ENCODE data around the gene RP2. TPM values are rescaled to one million over a fixed set of nuclear protein-coding genes. Genes with fewer than 3 reads are reported as not detected.

The RP2 gene
- total RNA-seq, 1 experiment from 2014 or later, result 6.3 TPM

GRCh38 chrX:46838974-46839480, 2.2 kb downstream of the RP2 start:
- in situ Hi-C loops (cut with HindIII; ENCODE audit: low sequenced_read_pairs), result no loop called here
- no peak for DNase-seq (ENCODE audit: low spot score)

GRCh38 chrX:46840946-46841345, 4.1 kb downstream of the RP2 start:
- in situ Hi-C loops (cut with HindIII; ENCODE audit: low sequenced_read_pairs), result no loop called here
- no peak for DNase-seq (ENCODE audit: low spot score)

- DNase-seq (ENCODE audit: low spot score), result peak; percentile 60
- in situ Hi-C loops (cut with HindIII; ENCODE audit: low sequenced_read_pairs), result no loop called here
Measured at GRCh38 chrX:46841346-46841745, 4.5 kb downstream of the RP2 start.

GRCh38 chrX:46844913-46845312, 8.1 kb downstream of the RP2 start:
- in situ Hi-C loops (cut with HindIII; ENCODE audit: low sequenced_read_pairs), result no loop called here
- no peak for DNase-seq (ENCODE audit: low spot score)

- DNase-seq (ENCODE audit: low spot score), result no peak
- in situ Hi-C loops (cut with HindIII; ENCODE audit: low sequenced_read_pairs), result no loop called here
Measured at GRCh38 chrX:46849933-46850332, 13.1 kb downstream of the RP2 start.

- no peak for DNase-seq (ENCODE audit: low spot score)
- in situ Hi-C loops (cut with HindIII; ENCODE audit: low sequenced_read_pairs), result no loop called here
Measured at GRCh38 chrX:46850771-46851170, 13.9 kb downstream of the RP2 start.

GRCh38 chrX:46856483-46856882, 19.6 kb downstream of the RP2 start:
- in situ Hi-C loops (cut with HindIII; ENCODE audit: low sequenced_read_pairs), result no loop called here
- no peak for DNase-seq (ENCODE audit: low spot score)

- no peak for DNase-seq (ENCODE audit: low spot score)
- in situ Hi-C loops (cut with HindIII; ENCODE audit: low sequenced_read_pairs), result no loop called here
Measured at GRCh38 chrX:46860557-46860956, 23.7 kb downstream of the RP2 start.

GRCh38 chrX:46863072-46863471, 26.2 kb downstream of the RP2 start:
- in situ Hi-C loops (cut with HindIII; ENCODE audit: low sequenced_read_pairs), result no loop called here
- no peak for DNase-seq (ENCODE audit: low spot score)

GRCh38 chrX:46864606-46865005, 27.8 kb downstream of the RP2 start:
- DNase-seq (ENCODE audit: low spot score), result no peak
- in situ Hi-C loops (cut with HindIII; ENCODE audit: low sequenced_read_pairs), result no loop called here

- DNase-seq (ENCODE audit: low spot score), result no peak
Measured at GRCh38 chrX:46865281-46865680, 28.4 kb downstream of the RP2 start.

GRCh38 chrX:46866726-46867125, 29.9 kb downstream of the RP2 start:
- no peak for DNase-seq (ENCODE audit: low spot score)
- in situ Hi-C loops (cut with HindIII; ENCODE audit: low sequenced_read_pairs), result no loop called here

More at GRCh38 chrX:46865281-46865680, 28.4 kb downstream of the RP2 start:
- in situ Hi-C loops (cut with HindIII; ENCODE audit: low sequenced_read_pairs), result no loop called here

GRCh38 chrX:46873746-46874145, 36.9 kb downstream of the RP2 start:
- DNase-seq (ENCODE audit: low spot score), result no peak
- in situ Hi-C loops (cut with HindIII; ENCODE audit: low sequenced_read_pairs), result no loop called here

GRCh38 chrX:46876901-46877300, 40.1 kb downstream of the RP2 start:
- peak; percentile 0 for DNase-seq (ENCODE audit: low spot score)
- in situ Hi-C loops (cut with HindIII; ENCODE audit: low sequenced_read_pairs), result no loop called here

- no peak for DNase-seq (ENCODE audit: low spot score)
- in situ Hi-C loops (cut with HindIII; ENCODE audit: low sequenced_read_pairs), result no loop called here
Measured at GRCh38 chrX:46882266-46882665, 45.4 kb downstream of the RP2 start.

- no peak for DNase-seq (ENCODE audit: low spot score)
- in situ Hi-C loops (cut with HindIII; ENCODE audit: low sequenced_read_pairs), result no loop called here
Measured at GRCh38 chrX:46884799-46885198, 48.0 kb downstream of the RP2 start.

GRCh38 chrX:46898207-46898606, 61.4 kb downstream of the RP2 start:
- in situ Hi-C loops (cut with HindIII; ENCODE audit: low sequenced_read_pairs), result no loop called here
- no peak for DNase-seq (ENCODE audit: low spot score)

GRCh38 chrX:46903458-46904242, 66.8 kb downstream of the RP2 start:
- in situ Hi-C loops (cut with HindIII; ENCODE audit: low sequenced_read_pairs), result no loop called here
- peak; percentile 59 for DNase-seq (ENCODE audit: low spot score)

GRCh38 chrX:46904626-46905025, 67.8 kb downstream of the RP2 start:
- DNase-seq (ENCODE audit: low spot score), result no peak
- in situ Hi-C loops (cut with HindIII; ENCODE audit: low sequenced_read_pairs), result no loop called here

GRCh38 chrX:46910415-46910814, 73.6 kb downstream of the RP2 start:
- no peak for DNase-seq (ENCODE audit: low spot score)
- in situ Hi-C loops (cut with HindIII; ENCODE audit: low sequenced_read_pairs), result no loop called here

GRCh38 chrX:46912098-46912602, 75.3 kb downstream of the RP2 start, which contains the start of gene JADE3:
TSS of gene JADE3 (plus strand) at chrX:46912421. CDS start at chrX:46984895, 72,474 bp downstream.
- in situ Hi-C loops (cut with HindIII; ENCODE audit: low sequenced_read_pairs), result no loop called here
- DNase-seq (ENCODE audit: low spot score), result peak; percentile 64
